Adipocyte (in vitro differentiated cells): Measurements from ENCODE around the gene ICOS.
"Not testable (repeated sequence)": the region's sequence is repeated elsewhere in the genome, so short reads cannot be mapped to it uniquely, and the experiment has no call there.

Experiments used
- DNase-seq: peaks from one replicate; pipeline ENCODE4 v3.0.0-alpha.2; 2015; ENCODE audit warnings: low read depth
- H3K27me3 ChIP-seq: replicated peaks from 2 replicates; pipeline ENCODE4 v1.7.0; 2013; ENCODE audit warnings: mild to moderate bottlenecking, low read length, moderate library complexity; ENCODE audit not compliant: control insufficient read depth, insufficient read depth
- H3K36me3 ChIP-seq: 2 replicates; pipeline ENCODE4 v1.7.0; 2013; ENCODE audit warnings: low read length, mild to moderate bottlenecking, moderate library complexity; ENCODE audit not compliant: control insufficient read depth, insufficient read depth, severe bottlenecking
- H3K4me1 ChIP-seq: 2 replicates; pipeline ENCODE4 v1.7.0; 2013; ENCODE audit warnings: mild to moderate bottlenecking, low read length, moderate library complexity; ENCODE audit not compliant: control insufficient read depth, insufficient read depth
- H3K4me3 ChIP-seq: 2 replicates; pipeline ENCODE4 v1.7.0; 2013; ENCODE audit warnings: mild to moderate bottlenecking, low read length, moderate library complexity
- H3K9ac ChIP-seq: 2 replicates; pipeline ENCODE4 v1.7.0; 2013; ENCODE audit warnings: mild to moderate bottlenecking, low read length, moderate library complexity
- H3K9me3 ChIP-seq: 2 replicates; pipeline ENCODE4 v1.7.0; 2013; ENCODE audit warnings: mild to moderate bottlenecking, low read length, moderate library complexity; ENCODE audit not compliant: control insufficient read depth

ICOS gene

GRCh38 chr2:203973676-203974075, 37.1 kb downstream of the ICOS start:
- Histone ChIP-seq H3K4me3 (no peak overlapping the region), H3K27me3 (peaks cover 41% of the 10 kb centered on the region), H3K4me1 (no peaks in the 10 kb centered on the region), H3K9ac (no peak overlapping the region), H3K9me3 (no peaks in the 10 kb centered on the region), H3K36me3 (no peaks in the 10 kb centered on the region)
- no peak for DNase-seq

- H3K27me3 ChIP-seq, result peaks cover 18% of the 10 kb centered on the region
- H3K9ac ChIP-seq, result no peak overlapping the region
- no peaks in the 10 kb centered on the region for H3K4me1 ChIP-seq
Measured at GRCh38 chr2:203975912-203976311, 39.3 kb downstream of the ICOS start.

GRCh38 chr2:203982276-203982675, 45.7 kb downstream of the ICOS start:
- no peaks in the 10 kb centered on the region for H3K36me3 ChIP-seq
- no peak overlapping the region for H3K9ac ChIP-seq
- peaks cover 4% of the 10 kb centered on the region for H3K9me3 ChIP-seq
- no peak overlapping the region for H3K4me3 ChIP-seq
- H3K27me3 ChIP-seq, result no peaks in the 10 kb centered on the region
- no peaks in the 10 kb centered on the region for H3K4me1 ChIP-seq
- DNase-seq, result no peak

More at GRCh38 chr2:203975912-203976311, 39.3 kb downstream of the ICOS start:
- Histone ChIP-seq H3K9me3 (peaks cover 4% of the 10 kb centered on the region), H3K4me3 (no peak overlapping the region), H3K36me3 (no peaks in the 10 kb centered on the region)
- no peak for DNase-seq

GRCh38 chr2:203983064-203983715, 46.6 kb downstream of the ICOS start:
- no peak for DNase-seq
- H3K4me3 ChIP-seq, result no peak overlapping the region
- no peaks in the 10 kb centered on the region for H3K27me3 ChIP-seq
- H3K36me3 ChIP-seq, result no peaks in the 10 kb centered on the region
- no peak overlapping the region for H3K9ac ChIP-seq
- H3K4me1 ChIP-seq, result no peaks in the 10 kb centered on the region
- peaks cover 4% of the 10 kb centered on the region for H3K9me3 ChIP-seq

- not testable (repeated sequence) for H3K36me3 ChIP-seq, H3K27me3 ChIP-seq, H3K9ac ChIP-seq, H3K4me3 ChIP-seq, DNase-seq, H3K9me3 ChIP-seq, H3K4me1 ChIP-seq
Measured at GRCh38 chr2:203985978-203986377, 49.4 kb downstream of the ICOS start.

GRCh38 chr2:203987959-203988358, 51.4 kb downstream of the ICOS start:
- H3K4me3 ChIP-seq, result no peak overlapping the region
- no peaks in the 10 kb centered on the region for H3K4me1 ChIP-seq
- H3K36me3 ChIP-seq, result no peaks in the 10 kb centered on the region
- no peaks in the 10 kb centered on the region for H3K9me3 ChIP-seq
- DNase-seq, result no peak
- no peak overlapping the region for H3K9ac ChIP-seq
- peaks cover 7% of the 10 kb centered on the region for H3K27me3 ChIP-seq

GRCh38 chr2:203988500-203989260, 52.1 kb downstream of the ICOS start:
- Histone ChIP-seq H3K36me3 (no peaks in the 10 kb centered on the region), H3K9ac (no peak overlapping the region), H3K9me3 (no peaks in the 10 kb centered on the region), H3K27me3 (peaks cover 7% of the 10 kb centered on the region), H3K4me3 (no peak overlapping the region), H3K4me1 (no peaks in the 10 kb centered on the region)
- DNase-seq, result no peak

- Histone ChIP-seq H3K9ac (no peak overlapping the region), H3K4me1 (no peaks in the 10 kb centered on the region), H3K27me3 (peaks cover 7% of the 10 kb centered on the region), H3K36me3 (no peaks in the 10 kb centered on the region), H3K9me3 (no peaks in the 10 kb centered on the region), H3K4me3 (no peak overlapping the region)
- DNase-seq, result no peak
Measured at GRCh38 chr2:203989521-203989920, 53.0 kb downstream of the ICOS start.

- H3K36me3 ChIP-seq, result no peaks in the 10 kb centered on the region
- no peak overlapping the region for H3K9ac ChIP-seq
- DNase-seq, result no peak
- peaks cover 7% of the 10 kb centered on the region for H3K27me3 ChIP-seq
- H3K4me3 ChIP-seq, result no peak overlapping the region
- no peaks in the 10 kb centered on the region for H3K4me1 ChIP-seq
- H3K9me3 ChIP-seq, result no peaks in the 10 kb centered on the region
Measured at GRCh38 chr2:203992509-203992908, 55.9 kb downstream of the ICOS start.

GRCh38 chr2:203993011-203993410, 56.4 kb downstream of the ICOS start:
- no peak for DNase-seq
- H3K4me1 ChIP-seq, result peaks cover 3% of the 10 kb centered on the region
- peaks cover 7% of the 10 kb centered on the region for H3K27me3 ChIP-seq
- H3K9ac ChIP-seq, result no peak overlapping the region
- H3K4me3 ChIP-seq, result no peak overlapping the region
- no peaks in the 10 kb centered on the region for H3K9me3 ChIP-seq
- no peaks in the 10 kb centered on the region for H3K36me3 ChIP-seq

GRCh38 chr2:203993560-203993959, 57.0 kb downstream of the ICOS start:
- Histone ChIP-seq H3K4me1 (peaks cover 8% of the 10 kb centered on the region), H3K27me3 (peaks cover 7% of the 10 kb centered on the region), H3K36me3 (no peaks in the 10 kb centered on the region), H3K4me3 (no peak overlapping the region), H3K9ac (no peak overlapping the region), H3K9me3 (no peaks in the 10 kb centered on the region)
- no peak for DNase-seq
